GM23338 (cell line): Measurements from ENCODE around the gene KCNQ5. TPM values are rescaled to one million over a fixed set of nuclear protein-coding genes. Genes with fewer than 3 reads are reported as not detected.

Experiments used
- ATAC-seq: fragments of 200-7000 bp; cut with Tn5 transposase; 3 replicates; pipeline ENCODE4 v1.9.1; 2020
- DNase-seq: peaks from one replicate; pipeline ENCODE4 v3.0.0-alpha.2; 2015; ENCODE audit warnings: low spot score
- H2AFZ ChIP-seq: fragments of 200-600 bp; sonication (generic); 2 replicates; pipeline ENCODE4 v1.8.0; 2016; ENCODE audit warnings: antibody characterized with exemption, mild to moderate bottlenecking, moderate library complexity
- H3F3A ChIP-seq: fragments of 200-600 bp; sonication (generic); replicated peaks from 2 replicates; pipeline ENCODE4 v1.8.0; 2017; ENCODE audit warnings: antibody characterized with exemption, mixed run types, low read depth
- H3K27ac ChIP-seq: fragments of 200-600 bp; sonication (generic); 2 replicates; pipeline ENCODE4 v1.6.1; 2016; ENCODE audit warnings: low read depth
- H3K27me3 ChIP-seq: fragments of 200-600 bp; sonication (generic); 2 replicates; pipeline ENCODE4 v1.8.0; 2016; ENCODE audit warnings: mild to moderate bottlenecking, mixed run types, moderate library complexity; ENCODE audit not compliant: insufficient read depth
- H3K36me3 ChIP-seq: fragments of 200-600 bp; sonication (generic); 2 replicates; pipeline ENCODE4 v1.8.0; 2016; ENCODE audit warnings: mild to moderate bottlenecking; ENCODE audit not compliant: insufficient read depth
- H3K4me1 ChIP-seq: fragments of 200-600 bp; sonication (generic); 2 replicates; pipeline ENCODE4 v1.8.0; 2016; ENCODE audit warnings: mild to moderate bottlenecking, moderate library complexity; ENCODE audit not compliant: insufficient read depth
- H3K4me2 ChIP-seq: fragments of 200-600 bp; sonication (generic); 2 replicates; pipeline ENCODE4 v1.7.1; 2017; ENCODE audit warnings: mixed run types
- H3K4me3 ChIP-seq: fragments of 200-600 bp; sonication (generic); 2 replicates; pipeline ENCODE4 v1.6.1; 2016; ENCODE audit warnings: mixed run types
- H3K79me2 ChIP-seq: fragments of 200-600 bp; sonication (generic); replicated peaks from 2 replicates; pipeline ENCODE4 v1.8.0; 2017; ENCODE audit warnings: mild to moderate bottlenecking; ENCODE audit not compliant: insufficient read depth
- H3K9me2 ChIP-seq: fragments of 200-600 bp; sonication (generic); 2 replicates; pipeline ENCODE4 v1.8.0; 2017; ENCODE audit not compliant: insufficient read depth
- H4K20me1 ChIP-seq: fragments of 200-600 bp; sonication (generic); replicated peaks from 2 replicates; pipeline ENCODE4 v1.8.0; 2017; ENCODE audit warnings: mild to moderate bottlenecking; ENCODE audit not compliant: insufficient read depth
- H3K27ac Mint-ChIP-seq: 2 replicates; pipeline ENCODE4 v1.8.0; 2020; ENCODE audit warnings: inconsistent platforms, mild to moderate bottlenecking, moderate library complexity, mixed read lengths
- H3K27me3 Mint-ChIP-seq: 3 replicates; pipeline ENCODE4 v1.8.0; 2022; ENCODE audit warnings: low read depth, mild to moderate bottlenecking, moderate library complexity, mixed read lengths, inconsistent platforms; ENCODE audit not compliant: insufficient read depth, poor library complexity
- H3K36me3 Mint-ChIP-seq: 3 replicates; pipeline ENCODE4 v1.8.0; 2021; ENCODE audit warnings: low read depth, mild to moderate bottlenecking, inconsistent platforms, moderate library complexity, mixed read lengths
- H3K4me1 Mint-ChIP-seq: 3 replicates; pipeline ENCODE4 v1.8.0; 2020; ENCODE audit warnings: mild to moderate bottlenecking, inconsistent platforms, mixed read lengths
- H3K4me3 Mint-ChIP-seq: 3 replicates; pipeline ENCODE4 v1.8.0; 2021; ENCODE audit warnings: moderate library complexity, mild to moderate bottlenecking, inconsistent platforms, mixed read lengths
- H3K9me3 Mint-ChIP-seq: 3 replicates; pipeline ENCODE4 v1.8.0; 2020; ENCODE audit warnings: moderate library complexity, mild to moderate bottlenecking, inconsistent platforms, mixed read lengths
- CREB1 ChIP-seq: fragments of 250-450 bp; sonication (Bioruptor Pico); IDR thresholded peaks from 2 replicates; pipeline ENCODE4 v1.5.0; 2020; ENCODE audit warnings: low read depth, mild to moderate bottlenecking, moderate library complexity
- CTCF ChIP-seq, 2 experiments: fragments of 200-600 bp in 1 of 2; sonication (generic) in 1 of 2; conservative IDR thresholded peaks; 2 replicates each; pipeline versions ENCODE4 v1.5.1 to v1.6.1; 2016 to 2017; ENCODE audit warnings: antibody characterized with exemption in 2 of 2, low read depth in 2 of 2, mild to moderate bottlenecking in 2 of 2, moderate library complexity in 1 of 2
- ETS1 ChIP-seq: IDR thresholded peaks from 2 replicates; pipeline ENCODE4 v1.6.1; 2016; ENCODE audit warnings: antibody characterized with exemption
- REST ChIP-seq: IDR thresholded peaks from one replicate; pipeline ENCODE4 v1.6.1; 2018; ENCODE audit warnings: antibody characterized with exemption; ENCODE audit not compliant: unreplicated experiment
- ZNF114 ChIP-seq: fragments of 250-450 bp; sonication (Bioruptor Pico); IDR thresholded peaks from 2 replicates; pipeline ENCODE4 v1.5.0; 2020; ENCODE audit warnings: mild to moderate bottlenecking, moderate library complexity
- ZNF331 ChIP-seq: fragments of 250-450 bp; sonication (Bioruptor Pico); IDR thresholded peaks from 2 replicates; pipeline ENCODE4 v1.5.0; 2020; ENCODE audit warnings: low read depth, mild to moderate bottlenecking, moderate library complexity
- ZNF462 ChIP-seq: fragments of 250-450 bp; sonication (Bioruptor Pico); IDR thresholded peaks from 2 replicates; pipeline ENCODE4 v1.5.0; 2020; ENCODE audit warnings: mild to moderate bottlenecking, moderate library complexity
- polyA plus RNA-seq: library from polyadenylated mRNA; unstranded; fragments of >200 nt; fragmentation: Nextera tagmentation; extraction: Ambion mirVana; gene quantifications from 2 replicates; pipeline ENCODE4 v1.2.1, GENCODE V29; 2016
- total RNA-seq: library from RNA; depleted of rRNA; stranded (reverse); fragments of >200 nt; shearing (Covaris generic); gene quantifications from 2 replicates; pipeline ENCODE4 v1.2.3, GENCODE V29; 2014

The KCNQ5 gene
- total and polyA plus RNA-seq, 2 experiments from 2014 or later, result 0.68 to 0.87 TPM

GRCh38 chr6:73036689-73037088, 414.8 kb downstream of the KCNQ5 start (continued):
- TF ChIP-seq REST, result no peak

GRCh38 chr6:73041051-73041450, 419.2 kb downstream of the KCNQ5 start:
- no peaks in the 10 kb centered on the region for H3F3A ChIP-seq
- Mint-ChIP-seq H3K36me3 (no peaks in the 10 kb centered on the region), H3K27ac (no peak overlapping the region), H3K9me3 (peaks cover 2% of the 10 kb centered on the region; the same call in 2 of the 3 replicates), H3K27me3 (no peaks in the 10 kb centered on the region), H3K4me1 (no peaks in the 10 kb centered on the region; the same call in 2 of the 3 replicates), H3K4me3 (no peak overlapping the region)
- no peak for DNase-seq
- no peak for ATAC-seq
- no peak overlapping the region for H2AFZ ChIP-seq
- no peak overlapping the region for H3K27ac ChIP-seq
- H3K4me3 ChIP-seq, result no peak overlapping the region
- H4K20me1 ChIP-seq, result no peaks in the 10 kb centered on the region
- H3K9me2 ChIP-seq, result no peaks in the 10 kb centered on the region
- H3K4me1 ChIP-seq, result no peaks in the 10 kb centered on the region
- no peaks in the 10 kb centered on the region for H3K27me3 ChIP-seq
- H3K36me3 ChIP-seq, result no peaks in the 10 kb centered on the region
- TF ChIP-seq ZNF331 (CRISPR knock-in tag) (no peak), ETS1 (no peak), CREB1 (CRISPR knock-in tag) (no peak)
- no peak overlapping the region for H3K4me2 ChIP-seq
- no peaks in the 10 kb centered on the region for H3K79me2 ChIP-seq

- no peaks in the 10 kb centered on the region for H3K9me2 ChIP-seq
- H3K4me3 Mint-ChIP-seq, result no peak overlapping the region
- no peak for DNase-seq
- H3K36me3 Mint-ChIP-seq, result no peaks in the 10 kb centered on the region
- H3F3A ChIP-seq, result no peaks in the 10 kb centered on the region
- H3K4me3 ChIP-seq, result no peak overlapping the region
- H3K4me1 Mint-ChIP-seq, result no peaks in the 10 kb centered on the region; the same call in 2 of the 3 replicates
- no peaks in the 10 kb centered on the region for H3K36me3 ChIP-seq
- H4K20me1 ChIP-seq, result no peaks in the 10 kb centered on the region
- no peak overlapping the region for H2AFZ ChIP-seq
- H3K4me1 ChIP-seq, result no peaks in the 10 kb centered on the region
- H3K4me2 ChIP-seq, result no peak overlapping the region
- ATAC-seq, result no peak
- no peak overlapping the region for H3K27ac ChIP-seq
- H3K27me3 Mint-ChIP-seq, result no peaks in the 10 kb centered on the region
- no peak overlapping the region for H3K27ac Mint-ChIP-seq
- peaks cover 2% of the 10 kb centered on the region; the same call in 2 of the 3 replicates for H3K9me3 Mint-ChIP-seq
- H3K27me3 ChIP-seq, result no peaks in the 10 kb centered on the region
- H3K79me2 ChIP-seq, result no peaks in the 10 kb centered on the region
- TF ChIP-seq ZNF114, result no peak
- no peak for TF ChIP-seq ZNF331 (CRISPR knock-in tag)
- TF ChIP-seq CTCF (conservative IDR thresholded peaks at IDR 0.05; ENCODE audit: low read depth in 2 of 2), result no peak
- no peak for TF ChIP-seq CREB1 (CRISPR knock-in tag)
- TF ChIP-seq ZNF462, result no peak
Observed at GRCh38 chr6:73042892-73043291, 421.0 kb downstream of the KCNQ5 start.
